ENCODE results near the gene LCN6.

DNA sequence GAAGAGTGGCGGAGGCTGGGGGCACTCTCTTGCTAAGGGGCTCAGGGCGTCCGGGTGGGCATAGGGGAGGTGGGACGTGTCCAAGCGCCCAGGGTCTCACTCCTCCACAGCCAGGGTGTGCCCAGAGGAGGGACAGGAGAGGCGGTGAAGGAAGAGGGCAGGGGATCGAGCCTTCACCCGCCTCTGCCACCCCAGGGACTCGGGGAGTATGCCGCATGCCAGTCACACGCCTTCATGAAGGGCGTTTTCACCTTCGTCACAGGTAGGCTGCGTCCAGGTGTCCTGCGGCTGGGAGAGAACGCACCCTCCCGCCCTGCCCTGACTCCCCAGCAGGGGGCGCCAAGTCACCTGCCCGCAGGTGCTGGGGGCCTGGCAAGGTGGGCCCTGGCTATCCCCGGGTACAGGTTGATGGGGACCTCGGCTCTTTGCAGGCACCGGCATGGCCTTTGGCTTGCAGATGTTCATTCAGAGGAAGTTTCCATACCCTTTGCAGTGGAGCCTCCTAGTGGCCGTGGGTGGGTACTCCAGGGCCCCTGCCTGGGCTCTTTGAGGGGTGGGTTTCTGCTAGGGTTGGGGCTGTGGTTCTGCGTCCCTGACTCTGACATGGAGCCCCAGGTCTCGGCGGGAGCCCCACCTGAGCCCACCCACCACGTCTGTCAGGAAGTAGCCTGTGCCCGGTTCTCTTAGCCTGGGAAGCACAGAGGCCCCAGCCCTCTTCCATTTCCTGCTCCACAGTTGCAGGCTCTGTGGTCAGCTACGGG is 43.4 kb upstream of the LCN6 start:
- TF ChIP-seq, protein P1, sequence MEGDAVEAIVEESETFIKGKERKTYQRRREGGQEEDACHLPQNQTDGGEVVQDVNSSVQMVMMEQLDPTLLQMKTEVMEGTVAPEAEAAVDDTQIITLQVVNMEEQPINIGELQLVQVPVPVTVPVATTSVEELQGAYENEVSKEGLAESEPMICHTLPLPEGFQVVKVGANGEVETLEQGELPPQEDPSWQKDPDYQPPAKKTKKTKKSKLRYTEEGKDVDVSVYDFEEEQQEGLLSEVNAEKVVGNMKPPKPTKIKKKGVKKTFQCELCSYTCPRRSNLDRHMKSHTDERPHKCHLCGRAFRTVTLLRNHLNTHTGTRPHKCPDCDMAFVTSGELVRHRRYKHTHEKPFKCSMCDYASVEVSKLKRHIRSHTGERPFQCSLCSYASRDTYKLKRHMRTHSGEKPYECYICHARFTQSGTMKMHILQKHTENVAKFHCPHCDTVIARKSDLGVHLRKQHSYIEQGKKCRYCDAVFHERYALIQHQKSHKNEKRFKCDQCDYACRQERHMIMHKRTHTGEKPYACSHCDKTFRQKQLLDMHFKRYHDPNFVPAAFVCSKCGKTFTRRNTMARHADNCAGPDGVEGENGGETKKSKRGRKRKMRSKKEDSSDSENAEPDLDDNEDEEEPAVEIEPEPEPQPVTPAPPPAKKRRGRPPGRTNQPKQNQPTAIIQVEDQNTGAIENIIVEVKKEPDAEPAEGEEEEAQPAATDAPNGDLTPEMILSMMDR (IDR thresholded peaks at IDR 0.05) = peak; percentile 77 to 92 (median 88)
- TF ChIP-seq POLR2A (IDR thresholded peaks at IDR 0.05) = no peak
